Jurkat, Clone E6-1 (cell line): ENCODE results near the gene CASP12.

Source experiments
- DNase-seq: peaks from one replicate; pipeline ENCODE4 v3.0.0-alpha.2; 2011; ENCODE audit warnings: low read depth, low spot score
- H3K4me3 ChIP-seq: 2 replicates; pipeline ENCODE4 v1.5.1; 2011; ENCODE audit warnings: mild to moderate bottlenecking, low read length, control low read depth, moderate library complexity

CASP12 gene

DNA sequence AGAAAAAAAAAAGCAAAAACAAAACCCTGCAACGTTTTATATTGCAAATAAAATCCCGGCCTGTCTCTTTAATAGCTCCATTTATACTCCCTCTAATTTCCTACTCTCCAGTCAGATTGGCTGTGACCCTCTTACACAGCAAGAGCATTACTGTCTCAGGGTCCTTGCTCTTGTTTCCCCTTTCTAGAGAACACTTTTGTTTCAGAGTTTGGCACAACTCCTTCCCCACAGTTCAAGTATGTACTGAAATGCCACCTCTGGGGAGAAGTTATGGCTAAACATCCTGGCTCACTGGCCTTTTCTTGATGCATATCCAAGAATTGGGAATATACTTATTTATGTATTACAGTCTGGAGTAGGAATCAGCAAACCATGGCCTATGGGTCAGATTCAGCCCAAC, 2.6 kb downstream of the CASP12 start:
- DNase-seq: no peak
- H3K4me3 ChIP-seq: no peak overlapping the region

DNA sequence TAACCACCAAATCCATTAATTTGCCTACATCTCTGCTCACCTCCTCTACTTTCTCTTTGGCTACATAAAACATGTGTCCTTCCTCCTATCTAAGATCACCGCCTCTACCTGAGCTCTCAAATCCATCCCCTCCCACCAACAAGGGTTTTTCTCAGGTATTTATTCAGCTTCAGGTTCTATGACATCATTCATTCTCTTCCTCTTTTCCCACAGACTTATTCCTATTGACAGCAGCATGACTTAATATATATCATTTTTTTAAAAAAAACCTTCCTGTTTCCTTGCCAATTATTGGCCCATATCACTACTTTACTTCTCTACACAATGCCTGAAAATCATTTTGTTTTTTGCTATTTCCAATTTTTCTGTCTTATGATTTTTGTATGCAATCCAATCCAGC, 4.4 kb downstream of the CASP12 start:
- no peak for DNase-seq
- no peak overlapping the region for H3K4me3 ChIP-seq

- DNase-seq: no peak
- no peak overlapping the region for H3K4me3 ChIP-seq
Measured at GRCh38 chr11:104892723-104893511, 5.3 kb downstream of the CASP12 start.

GRCh38 chr11:104891135-104891534, 7.1 kb downstream of the CASP12 start:
- H3K4me3 ChIP-seq: no peak overlapping the region
- DNase-seq: no peak

GRCh38 chr11:104883342-104883741, 14.9 kb downstream of the CASP12 start:
- H3K4me3 ChIP-seq: no peak overlapping the region
- DNase-seq: no peak

GRCh38 chr11:104881117-104881794, 17.0 kb downstream of the CASP12 start:
- no peak for DNase-seq
- H3K4me3 ChIP-seq: no peak overlapping the region

- no peak overlapping the region for H3K4me3 ChIP-seq
- DNase-seq: no peak
Measured at GRCh38 chr11:104879514-104880190, 18.6 kb downstream of the CASP12 start.

DNA sequence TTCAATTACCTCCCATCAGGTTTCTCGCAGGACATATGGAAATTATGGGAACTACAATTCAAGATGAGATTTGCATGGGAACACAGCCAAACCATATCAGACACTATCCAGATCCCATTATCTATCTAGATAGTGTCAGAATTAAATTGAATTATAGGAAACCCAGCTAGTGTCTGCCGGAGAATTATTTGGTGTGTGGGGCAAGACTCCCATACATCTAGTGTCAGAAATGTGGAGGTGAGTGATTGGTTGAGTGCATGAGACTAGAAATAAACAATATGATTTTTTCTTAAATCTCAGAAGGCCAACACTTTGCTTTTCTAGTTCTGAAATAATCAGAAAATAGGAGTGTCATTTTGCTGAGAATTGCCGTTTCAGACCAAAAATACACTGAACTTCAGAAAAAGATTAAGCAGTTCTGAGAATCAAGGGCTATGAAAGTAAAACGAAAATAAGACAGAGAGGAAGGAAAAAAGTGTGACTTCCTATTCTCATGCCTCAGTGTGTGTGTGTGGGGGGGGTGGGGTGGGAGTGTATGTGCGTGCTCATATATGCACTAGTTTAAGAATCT, 21.3 kb downstream of the CASP12 start:
- no peak for DNase-seq
- H3K4me3 ChIP-seq: no peak overlapping the region

- no peak overlapping the region for H3K4me3 ChIP-seq
- DNase-seq: no peak
Measured at GRCh38 chr11:104876324-104876723, 21.9 kb downstream of the CASP12 start.

- DNase-seq: no peak
Measured at GRCh38 chr11:104873252-104873651, 25.0 kb downstream of the CASP12 start.

GRCh38 chr11:104872393-104872792, 25.9 kb downstream of the CASP12 start:
- no peak overlapping the region for H3K4me3 ChIP-seq
- DNase-seq: no peak

More at GRCh38 chr11:104873252-104873651, 25.0 kb downstream of the CASP12 start:
- H3K4me3 ChIP-seq: no peak overlapping the region

DNA sequence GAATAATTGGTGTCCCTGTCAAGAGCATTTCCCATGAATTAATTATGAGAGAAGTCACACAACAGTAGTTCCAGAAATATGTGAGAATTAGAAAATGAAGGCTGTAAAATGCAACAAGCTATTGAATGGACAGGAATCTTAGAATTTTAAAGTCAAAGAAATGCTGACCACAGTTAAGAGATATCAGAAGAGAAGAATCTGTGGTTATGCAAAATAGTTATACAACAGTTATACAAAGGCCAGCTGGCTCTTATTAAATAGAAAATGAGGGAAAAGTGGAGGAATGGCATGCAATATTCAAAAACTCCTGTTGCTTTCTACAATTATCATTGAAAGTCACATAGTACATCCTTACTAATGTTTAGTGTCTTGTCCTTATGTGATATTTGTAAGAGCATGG, 27.4 kb downstream of the CASP12 start:
- DNase-seq: no peak
- no peak overlapping the region for H3K4me3 ChIP-seq

- H3K4me3 ChIP-seq: no peak overlapping the region
- DNase-seq: no peak
Measured at GRCh38 chr11:104866815-104867214, 31.4 kb downstream of the CASP12 start.

DNA sequence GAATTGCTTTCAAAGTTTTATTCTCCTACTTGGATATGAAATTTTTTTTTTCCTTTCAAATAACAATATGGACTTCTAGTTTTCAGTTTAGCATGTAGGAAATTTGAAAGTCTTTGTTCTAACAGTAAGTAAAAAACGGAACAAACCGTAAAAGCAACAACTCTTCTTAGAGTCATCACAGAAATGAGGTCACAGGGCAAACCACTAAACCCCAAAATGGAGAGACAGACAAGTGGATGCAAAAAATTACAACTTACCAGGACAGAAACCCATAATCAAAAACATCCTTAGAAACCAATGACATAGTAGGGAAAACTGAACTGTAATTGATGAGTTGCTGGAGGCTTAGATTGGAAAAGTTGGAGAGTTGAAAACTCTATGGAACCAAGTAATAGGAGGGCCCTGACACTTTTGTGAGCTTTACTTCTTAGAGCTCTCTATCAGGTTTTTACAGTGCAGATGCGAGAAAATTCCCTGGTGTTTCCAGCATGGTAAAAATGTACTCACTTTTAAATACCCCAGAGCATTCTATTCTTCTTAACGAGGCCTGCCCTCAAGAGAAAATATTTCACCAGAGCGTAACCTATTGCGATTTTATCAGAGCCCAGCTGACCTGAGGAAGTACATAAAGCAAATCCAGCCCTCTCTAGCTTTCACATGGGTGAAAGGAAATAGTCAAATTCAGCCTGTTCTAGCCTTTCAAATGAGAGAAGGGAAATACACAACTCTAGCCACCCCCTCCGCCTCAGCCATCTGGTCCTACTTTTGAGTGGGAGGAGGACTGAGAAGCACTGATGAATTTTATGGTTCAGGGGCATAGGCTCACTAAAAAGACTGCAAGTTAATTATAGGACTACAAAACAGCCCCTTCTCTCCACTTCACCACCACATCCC, 39.1 kb downstream of the CASP12 start:
- DNase-seq: no peak
- no peak overlapping the region for H3K4me3 ChIP-seq

GRCh38 chr11:104856607-104857006, 41.7 kb downstream of the CASP12 start:
- DNase-seq: no peak
- H3K4me3 ChIP-seq: no peak overlapping the region

GRCh38 chr11:104855965-104856364, 42.3 kb downstream of the CASP12 start:
- no peak for DNase-seq
- H3K4me3 ChIP-seq: no peak overlapping the region

- DNase-seq: no peak
Measured at GRCh38 chr11:104853276-104853675, 45.0 kb downstream of the CASP12 start.

GRCh38 chr11:104852811-104853210, 45.4 kb downstream of the CASP12 start:
- H3K4me3 ChIP-seq: no peak overlapping the region
- no peak for DNase-seq

More at GRCh38 chr11:104853276-104853675, 45.0 kb downstream of the CASP12 start:
- no peak overlapping the region for H3K4me3 ChIP-seq

- DNase-seq: no peak
- H3K4me3 ChIP-seq: no peak overlapping the region
Measured at GRCh38 chr11:104846216-104846615, 52.0 kb downstream of the CASP12 start.
